Vagina (tissue), 2 donors: ENCODE measurements around the gene TSHZ1.

ENCODE experiments used
- POLR2A ChIP-seq, 2 donors: fragments of 450-650 bp; IDR thresholded peaks; one replicate each; pipeline ENCODE4 v1.6.1; 2017; ENCODE audit warnings: antibody characterized with exemption in 2 of 2, mild to moderate bottlenecking in 2 of 2, moderate library complexity in 2 of 2
- TF ChIP-seq, protein P1 (sequence below), 3 experiments: fragments of 450-650 bp in 2 of 3; fragments of 200-600 bp in 1 of 3; sonication (generic) in 1 of 3; IDR thresholded peaks; one replicate each; pipeline ENCODE4 v1.5.1; 2017 to 2019; ENCODE audit warnings: antibody characterized with exemption in 3 of 3, mild to moderate bottlenecking in 2 of 3, moderate library complexity in 2 of 3

DNA sequence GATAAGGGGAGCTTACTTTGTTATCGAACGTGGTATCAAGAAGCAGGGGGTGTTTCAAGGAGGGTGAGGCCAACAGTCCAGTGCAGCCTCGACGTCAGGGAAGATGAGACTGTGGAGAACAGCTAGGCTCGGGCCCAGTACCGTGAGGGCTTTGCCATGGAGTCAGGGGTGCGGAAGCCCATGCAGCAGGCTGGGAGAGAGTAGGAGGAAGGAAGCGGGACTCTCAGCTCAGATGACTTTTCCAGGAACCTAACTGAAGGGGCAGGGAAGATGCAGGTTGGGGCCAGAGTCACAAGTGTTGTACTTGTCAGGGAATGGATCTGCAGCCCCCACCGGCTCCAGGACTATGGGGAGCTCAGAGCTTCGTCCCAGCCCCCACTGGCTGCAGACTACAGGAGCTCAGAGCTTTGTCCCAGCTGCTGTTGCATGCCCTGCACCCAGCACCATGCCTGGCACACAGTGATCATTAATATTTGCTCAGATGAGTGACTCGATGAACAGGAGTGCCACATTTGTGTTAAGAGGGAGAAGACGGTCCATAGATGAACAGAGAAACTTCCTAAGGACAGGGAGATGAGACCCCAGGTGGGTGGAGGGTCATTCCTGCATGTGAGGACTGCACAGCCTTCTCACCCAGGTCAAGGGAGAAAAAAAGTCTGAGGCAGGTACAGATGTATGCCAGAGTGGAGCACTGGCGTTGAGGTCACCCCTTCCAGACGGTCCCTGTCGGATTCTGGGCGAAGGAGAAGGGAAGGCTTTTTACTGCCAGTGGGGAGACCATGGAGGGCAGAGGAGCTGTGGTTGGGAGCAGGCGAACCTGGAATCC is 38.1 kb upstream of the TSHZ1 start:
- TF ChIP-seq, protein P1, sequence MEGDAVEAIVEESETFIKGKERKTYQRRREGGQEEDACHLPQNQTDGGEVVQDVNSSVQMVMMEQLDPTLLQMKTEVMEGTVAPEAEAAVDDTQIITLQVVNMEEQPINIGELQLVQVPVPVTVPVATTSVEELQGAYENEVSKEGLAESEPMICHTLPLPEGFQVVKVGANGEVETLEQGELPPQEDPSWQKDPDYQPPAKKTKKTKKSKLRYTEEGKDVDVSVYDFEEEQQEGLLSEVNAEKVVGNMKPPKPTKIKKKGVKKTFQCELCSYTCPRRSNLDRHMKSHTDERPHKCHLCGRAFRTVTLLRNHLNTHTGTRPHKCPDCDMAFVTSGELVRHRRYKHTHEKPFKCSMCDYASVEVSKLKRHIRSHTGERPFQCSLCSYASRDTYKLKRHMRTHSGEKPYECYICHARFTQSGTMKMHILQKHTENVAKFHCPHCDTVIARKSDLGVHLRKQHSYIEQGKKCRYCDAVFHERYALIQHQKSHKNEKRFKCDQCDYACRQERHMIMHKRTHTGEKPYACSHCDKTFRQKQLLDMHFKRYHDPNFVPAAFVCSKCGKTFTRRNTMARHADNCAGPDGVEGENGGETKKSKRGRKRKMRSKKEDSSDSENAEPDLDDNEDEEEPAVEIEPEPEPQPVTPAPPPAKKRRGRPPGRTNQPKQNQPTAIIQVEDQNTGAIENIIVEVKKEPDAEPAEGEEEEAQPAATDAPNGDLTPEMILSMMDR (IDR thresholded peaks at IDR 0.05) = no peak
- no peak for TF ChIP-seq POLR2A (IDR thresholded peaks at IDR 0.05)
